ENCODE data around the gene KLK1. TPM values are rescaled to one million over a fixed set of nuclear protein-coding genes. Genes with fewer than 3 reads are reported as not detected.
A peak's percentile ranks its signal among the peaks of the same experiment; 100 is the strongest.

The KLK1 gene
- total RNA-seq, 1 donor from 2014 or later = 5.0 TPM

DNA sequence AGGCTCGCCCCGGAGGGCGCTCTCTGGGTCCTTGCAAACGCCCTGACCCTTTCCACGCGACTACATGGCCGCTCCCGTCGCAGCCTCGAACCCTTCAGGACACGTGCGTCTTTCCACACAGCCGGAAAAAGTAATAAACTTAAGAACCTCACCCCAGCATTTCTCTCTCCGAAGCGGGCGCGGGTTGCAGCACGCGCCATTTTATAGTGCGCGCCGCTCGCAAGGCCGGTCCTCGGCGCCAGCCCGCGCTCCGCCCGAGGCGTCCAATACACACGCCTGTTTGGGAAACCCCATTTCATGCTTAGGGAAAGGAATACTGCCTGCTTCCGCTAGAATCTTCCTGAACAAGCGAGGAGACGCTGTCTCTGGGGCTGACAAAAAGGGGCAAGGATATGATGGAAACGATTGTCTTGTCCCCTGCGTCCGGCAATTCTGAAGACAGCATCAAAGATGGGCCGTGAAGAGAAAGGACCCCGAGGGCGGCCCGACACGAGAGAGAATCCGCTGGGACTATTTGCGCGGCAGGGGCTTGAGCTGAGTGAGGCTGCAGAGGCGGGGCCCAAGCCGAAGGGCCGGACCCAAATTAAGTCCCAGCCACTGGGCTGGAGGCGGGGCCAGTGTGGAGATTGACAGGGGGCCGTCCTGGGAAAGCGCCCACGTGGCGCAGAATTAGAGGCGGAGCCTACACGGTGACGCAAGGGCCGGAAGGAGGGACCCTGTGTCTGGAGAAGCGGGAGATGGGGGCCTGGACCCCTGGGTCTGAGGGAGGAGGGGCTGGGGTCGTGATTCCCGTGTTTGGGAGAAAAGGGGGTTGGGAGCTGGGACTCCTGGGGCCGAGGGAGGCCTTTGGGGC lies 18.9 kb downstream of the KLK1 start:
- peak; percentile 85 for DNase-seq (ENCODE audit: low read depth)
- H3K4me3 ChIP-seq (ENCODE audit: low read depth, low read length) = peak overlapping the region; percentile 94
- TF ChIP-seq CTCF (conservative IDR thresholded peaks at IDR 0.05; ENCODE audit: low read depth, low read length) = no peak

GRCh38 chr19:50803633-50804419 lies 19.8 kb downstream of the KLK1 start:
- DNase-seq (ENCODE audit: low read depth) = no peak
- no peak for TF ChIP-seq CTCF (conservative IDR thresholded peaks at IDR 0.05; ENCODE audit: low read depth, low read length)
- H3K4me3 ChIP-seq (ENCODE audit: low read depth, low read length) = peak overlapping the region; percentile 94

DNA sequence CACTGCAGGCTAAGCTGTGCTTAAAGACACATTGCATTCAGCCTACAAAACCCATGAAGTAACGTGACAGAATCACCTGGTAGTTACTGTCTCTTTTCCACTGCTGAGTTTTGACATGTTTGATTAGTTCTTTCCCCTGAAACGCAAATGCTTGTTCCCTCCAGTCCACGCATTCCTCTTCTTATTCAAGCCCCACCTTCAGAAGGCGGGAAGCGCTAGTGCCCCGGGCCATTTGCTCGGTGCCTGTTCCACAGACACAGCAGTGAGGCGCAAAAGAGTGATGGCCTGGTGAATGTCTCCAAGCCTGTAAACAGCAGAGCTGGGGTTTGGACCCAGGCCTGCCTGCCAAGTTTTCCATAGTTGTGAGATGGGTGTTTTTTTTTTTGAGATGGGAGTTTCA lies 22.5 kb downstream of the KLK1 start:
- no peak overlapping the region for H3K4me3 ChIP-seq (ENCODE audit: low read depth, low read length)
- TF ChIP-seq CTCF (conservative IDR thresholded peaks at IDR 0.05; ENCODE audit: low read depth, low read length) = no peak
- DNase-seq (ENCODE audit: low read depth) = no peak

GRCh38 chr19:50799547-50799851 lies 24.1 kb downstream of the KLK1 start:
- H3K4me3 ChIP-seq (ENCODE audit: low read depth, low read length) = no peak overlapping the region
- no peak for TF ChIP-seq CTCF (conservative IDR thresholded peaks at IDR 0.05; ENCODE audit: low read depth, low read length)
- DNase-seq (ENCODE audit: low read depth) = no peak

GRCh38 chr19:50798659-50799546 lies 24.7 kb downstream of the KLK1 start:
- DNase-seq (ENCODE audit: low read depth) = no peak
- no peak for TF ChIP-seq CTCF (conservative IDR thresholded peaks at IDR 0.05; ENCODE audit: low read depth, low read length)
- no peak overlapping the region for H3K4me3 ChIP-seq (ENCODE audit: low read depth, low read length)

- no peak for TF ChIP-seq CTCF (conservative IDR thresholded peaks at IDR 0.05; ENCODE audit: low read depth, low read length)
- H3K4me3 ChIP-seq (ENCODE audit: low read depth, low read length) = no peak overlapping the region
- DNase-seq (ENCODE audit: low read depth) = no peak
These were observed 25.6 kb downstream of the KLK1 start for GRCh38 chr19:50797781-50798658.
